CD8-positive, alpha-beta memory T cell (primary cell): Measurements from ENCODE around the gene DCTPP1. TPM values are rescaled to one million over a fixed set of nuclear protein-coding genes. Genes with fewer than 3 reads are reported as not detected.

ENCODE experiments used
- CTCF ChIA-PET: fragments of 350-600 bp; sonication (Branson Sonifier 250); formaldehyde crosslinking; loops from one replicate; lab custom pipeline; 2021; ENCODE audit warnings: antibody characterized with exemption; lab: Charles Lee
- POLR2A ChIA-PET: fragments of 350-600 bp; sonication (Branson Sonifier 250); formaldehyde crosslinking; loops from one replicate; lab custom pipeline; 2021; ENCODE audit warnings: antibody characterized with exemption; lab: Charles Lee
- DNase-seq, 5 donors: peaks; one replicate each; pipeline versions ENCODE4 v3.0.0 to v3.0.0-alpha.2; 2020 to 2022; ENCODE audit warnings: mixed read lengths in 1 of 5
- H3K27ac ChIP-seq: one replicate; pipeline ENCODE4 v1.7.0; 2013; ENCODE audit warnings: low read depth, mild to moderate bottlenecking, low read length, moderate library complexity
- H3K27me3 ChIP-seq: 2 replicates; pipeline ENCODE4 v1.7.0; 2013; ENCODE audit warnings: low read length, mild to moderate bottlenecking; ENCODE audit not compliant: insufficient read depth, poor library complexity, severe bottlenecking
- H3K36me3 ChIP-seq: 2 replicates; pipeline ENCODE4 v1.7.0; 2013; ENCODE audit warnings: mild to moderate bottlenecking, low read length, moderate library complexity; ENCODE audit not compliant: insufficient read depth
- H3K4me1 ChIP-seq: 2 replicates; pipeline ENCODE4 v1.7.0; 2013; ENCODE audit warnings: mild to moderate bottlenecking, low read length, moderate library complexity; ENCODE audit not compliant: insufficient read depth
- H3K4me3 ChIP-seq: 2 replicates; pipeline ENCODE4 v1.7.0; 2013; ENCODE audit warnings: mild to moderate bottlenecking, low read length
- H3K9me3 ChIP-seq: 2 replicates; pipeline ENCODE4 v1.7.0; 2013; ENCODE audit warnings: mild to moderate bottlenecking, low read length
- H3K27ac Mint-ChIP-seq, 8 donors: one replicate each; pipeline ENCODE4 v1.8.0; 2020 to 2021; ENCODE audit warnings: mixed read lengths in 8 of 8, mild to moderate bottlenecking in 6 of 8, inconsistent platforms in 3 of 8, moderate library complexity in 3 of 8
- H3K27me3 Mint-ChIP-seq, 2 donors: one replicate each; pipeline ENCODE4 v1.8.0; 2020 to 2021; ENCODE audit warnings: mixed read lengths in 2 of 2, mild to moderate bottlenecking in 1 of 2, moderate library complexity in 1 of 2
- H3K36me3 Mint-ChIP-seq, 3 donors: one replicate each; pipeline ENCODE4 v1.8.0; 2020 to 2021; ENCODE audit warnings: mixed read lengths in 3 of 3, inconsistent platforms in 1 of 3, mild to moderate bottlenecking in 1 of 3
- H3K4me1 Mint-ChIP-seq, 3 donors: one replicate each; pipeline ENCODE4 v1.8.0; 2020 to 2021; ENCODE audit warnings: mixed read lengths in 3 of 3, inconsistent platforms in 1 of 3, mild to moderate bottlenecking in 1 of 3
- H3K4me3 Mint-ChIP-seq, 7 donors: one replicate each; pipeline ENCODE4 v1.8.0; 2020 to 2021; ENCODE audit warnings: mixed read lengths in 7 of 7, mild to moderate bottlenecking in 6 of 7, moderate library complexity in 4 of 7, inconsistent platforms in 2 of 7
- H3K9me3 Mint-ChIP-seq, 5 donors: one replicate each; pipeline ENCODE4 v1.8.0; 2020 to 2022; ENCODE audit warnings: mixed read lengths in 5 of 5, mild to moderate bottlenecking in 3 of 5, moderate library complexity in 2 of 5, inconsistent platforms in 1 of 5
- polyA plus RNA-seq: library from polyadenylated mRNA; unstranded; fragments of 300-500 nt; fragmentation: Illumina TruSeq; gene quantifications from one replicate; pipeline ENCODE4 v1.2.3, GENCODE V29; 2021
- total RNA-seq, 2 experiments: library from RNA; stranded (reverse); gene quantifications; one replicate each; pipeline ENCODE4 v1.2.3, GENCODE V29; 2021

Gene DCTPP1
- total and polyA plus RNA-seq, 3 experiments from 2014 or later: 73.7 to 175 (median 174) TPM

DNA sequence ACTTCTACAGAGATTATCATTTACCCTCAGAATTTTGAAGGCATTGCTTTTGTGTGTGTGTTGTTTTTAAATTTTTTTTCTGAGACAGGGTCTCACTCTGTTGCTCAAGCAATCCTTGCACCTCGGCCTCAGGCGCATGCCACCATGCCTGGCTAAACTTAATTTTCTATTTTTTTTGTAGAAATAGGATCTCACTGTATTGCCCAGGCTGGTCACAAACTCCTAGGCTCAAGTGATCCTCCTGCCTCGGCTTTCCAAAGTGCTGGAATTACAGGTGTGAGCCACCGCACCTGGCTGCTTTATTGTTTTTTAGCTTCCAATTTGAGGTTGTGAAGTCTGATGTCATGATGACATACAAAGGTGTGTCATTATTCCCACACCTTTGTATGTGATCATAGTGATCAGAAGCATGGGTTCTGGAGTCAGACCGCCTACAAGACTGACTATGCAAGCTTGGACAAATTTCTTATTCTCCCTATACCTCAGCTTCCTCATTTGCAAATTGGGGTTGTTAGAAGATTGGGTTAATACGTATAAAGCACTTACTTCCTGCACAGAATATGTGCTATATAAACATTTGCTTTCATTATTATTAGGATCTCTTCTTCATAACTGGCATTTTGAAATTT lies 10.0 kb upstream of the DCTPP1 start:
- H3K4me3 ChIP-seq: no peak overlapping the region
- peaks cover 8 to 13% (median 13%) of the 10 kb centered on the region in 3 donors for H3K36me3 Mint-ChIP-seq
- H3K9me3 ChIP-seq: no peaks in the 10 kb centered on the region
- H3K27me3 Mint-ChIP-seq: no peaks in the 10 kb centered on the region
- H3K9me3 Mint-ChIP-seq: no peaks in the 10 kb centered on the region
- H3K36me3 ChIP-seq: peaks cover 12% of the 10 kb centered on the region
- H3K4me1 Mint-ChIP-seq: peaks cover 20 to 23% (median 21%) of the 10 kb centered on the region in 3 donors
- H3K27me3 ChIP-seq: no peaks in the 10 kb centered on the region
- ChIA-PET CTCF (interaction anchor here (0.8 to 1.3 kb wide), 3 partner anchors 10 to 159 kb away, joined by 3 to 4 read pairs (median 3); no protein-coding TSS in a partner anchor), POLR2A (interaction anchor here (0.6 to 0.7 kb wide), 2 partner anchors 95 to 129 kb away, joined by 3 read pairs; partner anchors contain the start of gene ZNF747)
- no peak for DNase-seq
- no peak overlapping the region for H3K27ac ChIP-seq
- H3K4me3 Mint-ChIP-seq: no peak overlapping the region
- H3K4me1 ChIP-seq: peaks cover 19% of the 10 kb centered on the region
- H3K27ac Mint-ChIP-seq: no peak overlapping the region

DNA sequence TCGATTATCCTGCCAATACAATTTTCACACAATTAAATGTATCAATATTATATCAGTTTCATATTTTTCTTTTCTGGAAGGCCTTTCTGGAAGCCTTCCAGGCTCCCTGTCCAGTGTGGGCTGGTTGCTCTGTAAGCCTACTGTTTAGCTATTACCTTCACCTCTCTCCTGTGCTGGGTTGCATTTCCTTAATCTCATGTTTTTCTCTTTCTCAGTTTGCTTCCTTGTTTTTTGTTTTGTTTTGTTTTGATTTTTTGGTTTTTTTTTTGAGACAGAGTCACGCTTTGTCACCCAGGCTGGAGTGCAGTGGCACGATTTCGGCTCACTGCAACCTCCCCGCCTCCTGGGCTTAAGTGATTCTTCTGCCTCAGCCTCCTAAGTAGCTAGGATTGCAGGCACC lies 9.0 kb upstream of the DCTPP1 start:
- Mint-ChIP-seq H3K4me1 (peaks cover 19 to 23% (median 21%) of the 10 kb centered on the region in 3 donors), H3K27ac (no peak overlapping the region), H3K9me3 (no peaks in the 10 kb centered on the region), H3K27me3 (no peaks in the 10 kb centered on the region), H3K4me3 (no peak overlapping the region), H3K36me3 (peaks cover 6 to 9% (median 9%) of the 10 kb centered on the region in 3 donors)
- Histone ChIP-seq H3K9me3 (no peaks in the 10 kb centered on the region), H3K4me1 (peaks cover 13% of the 10 kb centered on the region), H3K27me3 (no peaks in the 10 kb centered on the region), H3K27ac (no peak overlapping the region), H3K4me3 (no peak overlapping the region), H3K36me3 (peaks cover 4% of the 10 kb centered on the region)
- ChIA-PET POLR2A (no interaction called here), CTCF (interaction anchor here (0.7 to 1.3 kb wide), 4 partner anchors 9 to 326 kb away, joined by 3 to 5 read pairs (median 4); partner anchors contain the start of gene DCTPP1)
- DNase-seq: no peak

GRCh38 chr16:30437511-30438046 lies 7.7 kb upstream of the DCTPP1 start:
- CTCF ChIA-PET: interaction anchor here (0.6 kb wide), 1 partner anchor 382 kb away, joined by 3 read pairs; no protein-coding TSS in a partner anchor
- H3K27ac Mint-ChIP-seq: peak overlapping the region in 1 of 8 donors; percentile 46
- H3K9me3 Mint-ChIP-seq: no peaks in the 10 kb centered on the region
- no peaks in the 10 kb centered on the region for H3K27me3 Mint-ChIP-seq
- no peak overlapping the region for H3K4me3 Mint-ChIP-seq
- H3K27me3 ChIP-seq: no peaks in the 10 kb centered on the region
- peaks cover 6% of the 10 kb centered on the region for H3K4me1 ChIP-seq
- no peaks in the 10 kb centered on the region for H3K9me3 ChIP-seq
- H3K4me3 ChIP-seq: no peak overlapping the region
- peaks cover 13 to 17% (median 16%) of the 10 kb centered on the region in 3 donors for H3K4me1 Mint-ChIP-seq
- no peaks in the 10 kb centered on the region for H3K36me3 ChIP-seq
- no peak overlapping the region for H3K27ac ChIP-seq
- DNase-seq: no peak
- POLR2A ChIA-PET: no interaction called here
- no peaks in the 10 kb centered on the region for H3K36me3 Mint-ChIP-seq

DNA sequence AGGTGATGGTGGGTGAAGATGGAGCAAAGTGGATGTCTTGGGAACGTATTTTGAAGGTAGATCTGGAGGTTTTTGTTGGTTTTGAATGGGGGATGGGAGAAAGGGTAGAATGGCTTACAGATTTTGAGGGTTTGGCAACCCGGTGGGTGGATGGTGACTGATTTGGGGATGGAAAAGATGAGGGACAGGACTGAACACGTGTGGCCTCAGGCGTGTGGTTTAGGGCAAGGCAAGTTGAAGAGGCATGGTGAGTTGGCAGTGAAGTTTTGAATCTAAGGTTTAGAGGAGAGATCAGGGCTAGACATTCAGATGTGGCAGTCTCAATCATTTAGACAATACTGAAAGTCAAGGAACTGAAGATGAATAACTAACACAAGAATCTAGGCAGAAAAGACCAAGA lies 5.0 kb upstream of the DCTPP1 start:
- no peak overlapping the region for H3K4me3 ChIP-seq
- peaks cover 15% of the 10 kb centered on the region for H3K4me1 ChIP-seq
- no peaks in the 10 kb centered on the region for H3K36me3 ChIP-seq
- POLR2A ChIA-PET: no interaction called here
- H3K27ac ChIP-seq: no peak overlapping the region
- H3K4me1 Mint-ChIP-seq: peaks cover 13 to 17% (median 14%) of the 10 kb centered on the region in 3 donors
- no peaks in the 10 kb centered on the region for H3K36me3 Mint-ChIP-seq
- DNase-seq: no peak
- H3K9me3 ChIP-seq: no peaks in the 10 kb centered on the region
- no peaks in the 10 kb centered on the region for H3K27me3 ChIP-seq
- H3K4me3 Mint-ChIP-seq: peak overlapping the region in 3 of 7 donors; percentile 7 to 52 (median 46)
- CTCF ChIA-PET: interaction anchor here (1.0 to 1.7 kb wide), 5 partner anchors 15 to 193 kb away, joined by 3 to 6 read pairs (median 3); no protein-coding TSS in a partner anchor
- peak overlapping the region in 6 of 8 donors; percentile 0 to 89 (median 86) for H3K27ac Mint-ChIP-seq
- no peaks in the 10 kb centered on the region for H3K27me3 Mint-ChIP-seq
- H3K9me3 Mint-ChIP-seq: no peaks in the 10 kb centered on the region

DNA sequence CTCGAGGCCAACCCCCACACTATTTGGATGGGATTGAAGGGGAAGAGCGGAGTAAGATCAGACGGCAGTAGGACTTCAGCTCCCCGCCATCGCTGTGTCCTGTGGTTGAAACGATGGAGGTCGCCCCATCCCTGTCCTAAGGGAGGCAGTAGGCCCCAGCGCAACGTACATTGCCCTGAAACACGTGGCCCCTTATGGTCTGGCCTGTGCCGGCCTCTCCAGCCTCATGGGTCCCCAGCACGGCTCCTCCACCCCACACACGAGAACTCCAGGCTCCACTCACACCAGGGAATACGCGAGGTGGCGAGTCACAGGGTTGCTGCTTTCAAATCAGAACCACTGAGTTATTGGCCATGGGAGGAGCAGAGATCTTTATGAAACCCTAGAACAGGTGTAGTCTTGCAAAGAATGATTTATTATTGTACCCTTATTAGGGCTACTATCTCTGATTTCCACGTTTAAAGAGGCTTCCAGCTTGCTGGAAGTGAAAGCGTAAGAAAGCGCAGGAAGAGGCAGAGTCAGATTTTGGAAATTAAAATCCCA lies 669 bp upstream of the DCTPP1 start:
- H3K9me3 Mint-ChIP-seq: no peaks in the 10 kb centered on the region
- no peaks in the 10 kb centered on the region for H3K27me3 Mint-ChIP-seq
- no peak for DNase-seq
- no peak overlapping the region for H3K27ac Mint-ChIP-seq
- Histone ChIP-seq H3K27me3 (no peaks in the 10 kb centered on the region), H3K4me3 (peak overlapping the region; percentile 35), H3K4me1 (peaks cover 26% of the 10 kb centered on the region), H3K36me3 (peaks cover 10% of the 10 kb centered on the region), H3K27ac (peak overlapping the region; percentile 53), H3K9me3 (no peaks in the 10 kb centered on the region)
- CTCF ChIA-PET: interaction anchor here (0.8 to 3.0 kb wide), 46 partner anchors 8 to 457 kb away, joined by 3 to 39 read pairs (median 6); partner anchors contain the start of genes CORO1A, FBRS, ITGAL and PRR14
- no peak overlapping the region for H3K4me3 Mint-ChIP-seq
- H3K36me3 Mint-ChIP-seq: peaks cover 0 to 19% (median 7%) of the 10 kb centered on the region in 3 donors
- peaks cover 19 to 22% (median 22%) of the 10 kb centered on the region in 3 donors for H3K4me1 Mint-ChIP-seq
- POLR2A ChIA-PET: interaction anchor here (0.6 to 1.6 kb wide), 15 partner anchors 12 to 1420 kb away, joined by 3 to 35 read pairs (median 5); partner anchors contain the start of genes ALDOA, CORO1A, ITGAL and ZNF688

- no peaks in the 10 kb centered on the region for H3K27me3 Mint-ChIP-seq
- Histone ChIP-seq H3K27ac (peak overlapping the region; percentile 62), H3K27me3 (no peaks in the 10 kb centered on the region), H3K4me1 (peaks cover 20% of the 10 kb centered on the region), H3K4me3 (peak overlapping the region; percentile 81), H3K9me3 (no peaks in the 10 kb centered on the region), H3K36me3 (peaks cover 11% of the 10 kb centered on the region)
- ChIA-PET POLR2A (interaction anchor here (0.5 to 1.6 kb wide), 21 partner anchors 11 to 614 kb away, joined by 3 to 35 read pairs (median 5); partner anchors contain the start of genes ALDOA, CORO1A, ITGAL and ZNF688), CTCF (interaction anchor here (0.6 to 3.0 kb wide), 67 partner anchors 7 to 552 kb away, joined by 3 to 39 read pairs (median 5); partner anchors contain the start of genes CORO1A, FBRS, ITGAL and PRR14)
- H3K36me3 Mint-ChIP-seq: peaks cover 0 to 26% (median 10%) of the 10 kb centered on the region in 3 donors
- H3K27ac Mint-ChIP-seq: peak overlapping the region in 1 of 8 donors; percentile 70
- no peak for DNase-seq
- no peaks in the 10 kb centered on the region for H3K9me3 Mint-ChIP-seq
- H3K4me1 Mint-ChIP-seq: peaks cover 12 to 17% (median 16%) of the 10 kb centered on the region in 3 donors
- no peak overlapping the region for H3K4me3 Mint-ChIP-seq
Observed at GRCh38 chr16:30429418-30429677, 482 bp downstream of the DCTPP1 start.

GRCh38 chr16:30428055-30428454 lies 1.8 kb downstream of the DCTPP1 start:
- ChIA-PET CTCF (interaction anchor here (1.3 kb wide), 1 partner anchor 10 kb away, joined by 4 read pairs; no protein-coding TSS in a partner anchor), POLR2A (no interaction called here)
- peak overlapping the region in 6 of 7 donors; percentile 10 to 50 (median 42) for H3K4me3 Mint-ChIP-seq
- H3K36me3 ChIP-seq: peaks cover 18% of the 10 kb centered on the region
- H3K9me3 ChIP-seq: no peaks in the 10 kb centered on the region
- H3K9me3 Mint-ChIP-seq: no peaks in the 10 kb centered on the region
- H3K4me1 Mint-ChIP-seq: peaks cover 5 to 9% (median 6%) of the 10 kb centered on the region in 3 donors
- peaks cover 20% of the 10 kb centered on the region for H3K4me1 ChIP-seq
- no peaks in the 10 kb centered on the region for H3K27me3 Mint-ChIP-seq
- H3K27me3 ChIP-seq: no peaks in the 10 kb centered on the region
- peaks cover 0 to 37% (median 13%) of the 10 kb centered on the region in 3 donors for H3K36me3 Mint-ChIP-seq
- DNase-seq: no peak
- peak overlapping the region; percentile 39 to 91 (median 58) for H3K27ac Mint-ChIP-seq
- no peak overlapping the region for H3K27ac ChIP-seq
- H3K4me3 ChIP-seq: no peak overlapping the region
